A549 (cell line): ENCODE data around the gene CMTM5. TPM values are rescaled to one million over a fixed set of nuclear protein-coding genes. Genes with fewer than 3 reads are reported as not detected.

Experiments
- ATAC-seq, 2 experiments: fragments of 200-7000 bp in 1 of 2; fragments of >200 bp in 1 of 2; cut with Nextera tagmentation in 1 of 2; cut with Tn5 transposase in 1 of 2; 3 replicates each; pipeline versions ENCODE4 v1.8.0 to v1.9.1; 2018 to 2020; ENCODE audit warnings: mild to moderate bottlenecking in 1 of 2, moderate library complexity in 1 of 2
- CTCF ChIA-PET: fragments of 300-600 bp; sonication (Branson Sonifier 250); formaldehyde crosslinking; extraction: SDS; loops from one replicate; lab custom pipeline; 2021; ENCODE audit warnings: antibody characterized with exemption, inconsistent platforms; lab: Yijun Ruan, JAX
- POLR2A ChIA-PET: fragments of 350-600 bp; formaldehyde crosslinking; extraction: SDS; loops from one replicate; lab custom pipeline; 2021; ENCODE audit warnings: antibody characterized with exemption, inconsistent platforms; lab: Yijun Ruan, JAX
- DNase-seq, 2 experiments: peaks; one replicate each; pipeline versions ENCODE4 v3.0.0 to v3.0.0-alpha.2; 2011 to 2016; ENCODE audit warnings: low read depth in 1 of 2, low spot score in 1 of 2
- FAIRE-seq: peaks from 2 replicates; lab custom pipeline; 2011; peaks lifted over from hg19 to GRCh38; lab: Jason Lieb, UNC
- H3K27ac ChIP-seq, 2 experiments: fragments of >200 bp; sonication (Bioruptor Twin); formaldehyde crosslinking; 3 replicates each; pipeline ENCODE4 v1.5.1; 2016 to 2017
- H3K4me1 ChIP-seq: fragments of >200 bp; sonication (Bioruptor Twin); formaldehyde crosslinking; 3 replicates; pipeline ENCODE4 v1.6.1; 2016
- H3K4me2 ChIP-seq: fragments of >200 bp; sonication (Bioruptor Twin); formaldehyde crosslinking; 3 replicates; pipeline ENCODE4 v1.6.1; 2016
- H3K4me3 ChIP-seq: fragments of >200 bp; sonication (Bioruptor Twin); formaldehyde crosslinking; 3 replicates; pipeline ENCODE4 v1.5.1; 2016
- H3K9me3 ChIP-seq: fragments of >200 bp; sonication (Bioruptor Twin); formaldehyde crosslinking; 3 replicates; pipeline ENCODE4 v1.6.1; 2016
- CHD2 ChIP-seq: fragments of 150-350 bp; IDR thresholded peaks from 2 replicates; pipeline ENCODE4 v1.6.1; 2014; ENCODE audit warnings: low read length; ENCODE audit not compliant: partially characterized antibody
- EHMT2 ChIP-seq: fragments of 200-600 bp; sonication (generic); IDR thresholded peaks from 2 replicates; pipeline ENCODE4 v1.6.1; 2016; ENCODE audit warnings: antibody characterized with exemption, low read depth, mild to moderate bottlenecking, moderate library complexity
- FOSL2 ChIP-seq, 2 experiments: fragments of 450-650 bp in 1 of 2; fragments of >200 bp in 1 of 2; sonication (Bioruptor Twin) in 1 of 2; formaldehyde crosslinking; IDR thresholded peaks; 2 replicates each; pipeline versions ENCODE4 v1.5.0 to v1.6.1; 2016 to 2020; ENCODE audit warnings: mild to moderate bottlenecking in 1 of 2, moderate library complexity in 1 of 2
- GATA3 ChIP-seq: IDR thresholded peaks from 2 replicates; pipeline ENCODE4 v1.6.1; 2012; ENCODE audit warnings: borderline replicate concordance
- JUN ChIP-seq, 2 experiments: fragments of >200 bp; sonication (Bioruptor Twin); formaldehyde crosslinking; IDR thresholded peaks; 2 replicates in 1 of 2; 3 replicates in 1 of 2; pipeline ENCODE4 v1.6.1; 2016 to 2017
- JUNB ChIP-seq: fragments of >200 bp; sonication (Bioruptor Twin); formaldehyde crosslinking; IDR thresholded peaks from 2 replicates; pipeline ENCODE4 v1.6.1; 2016
- KDM1A ChIP-seq: fragments of 200-600 bp; sonication (generic); IDR thresholded peaks from 2 replicates; pipeline ENCODE4 v1.6.1; 2016; ENCODE audit warnings: low read depth, mild to moderate bottlenecking
- MAZ ChIP-seq: fragments of 150-350 bp; IDR thresholded peaks from 2 replicates; pipeline ENCODE4 v1.6.1; 2014; ENCODE audit warnings: antibody characterized with exemption, low read depth, low read length, borderline replicate concordance
- NR3C1 ChIP-seq: fragments of >200 bp; sonication (Bioruptor Twin); formaldehyde crosslinking; IDR thresholded peaks from 3 replicates; pipeline ENCODE4 v1.6.1; 2017
- POLR2AphosphoS2 ChIP-seq: conservative IDR thresholded peaks from 2 replicates; pipeline ENCODE4 v1.6.1; 2012; ENCODE audit warnings: low read length, improper control_type of control experiment, inconsistent platforms
- RAD21 ChIP-seq, 2 experiments: fragments of >200 bp in 1 of 2; sonication (Bioruptor Twin) in 1 of 2; formaldehyde crosslinking in 1 of 2; IDR thresholded peaks in 1 of 2; conservative IDR thresholded peaks in 1 of 2; 2 replicates in 1 of 2; 3 replicates in 1 of 2; pipeline ENCODE4 v1.6.1; 2012 to 2018; ENCODE audit warnings: inconsistent platforms in 1 of 2
- RARB ChIP-seq: fragments of 250-450 bp; sonication (Bioruptor Pico); IDR thresholded peaks from 2 replicates; pipeline ENCODE4 v1.8.0; 2021; ENCODE audit warnings: mild to moderate bottlenecking, moderate library complexity
- RFX5 ChIP-seq: fragments of 450-650 bp; IDR thresholded peaks from 2 replicates; pipeline ENCODE4 v1.7.1; 2014; ENCODE audit warnings: antibody characterized with exemption, mild to moderate bottlenecking, moderate library complexity
- TFCP2L1 ChIP-seq: fragments of 250-450 bp; sonication (Bioruptor Pico); IDR thresholded peaks from 2 replicates; pipeline ENCODE4 v1.5.0; 2021; ENCODE audit warnings: mild to moderate bottlenecking
- ZC3H11A ChIP-seq: fragments of 450-650 bp; IDR thresholded peaks from 2 replicates; pipeline ENCODE4 v1.6.1; 2014; ENCODE audit warnings: antibody characterized with exemption, mild to moderate bottlenecking
- ZNF302 ChIP-seq: fragments of 250-450 bp; sonication (Bioruptor Pico); IDR thresholded peaks from 2 replicates; pipeline ENCODE4 v1.9.0; 2021; ENCODE audit warnings: inconsistent platforms, mild to moderate bottlenecking, moderate library complexity
- ZSCAN20 ChIP-seq: fragments of 250-450 bp; sonication (Bioruptor Pico); IDR thresholded peaks from 2 replicates; pipeline ENCODE4 v1.8.0; 2022; ENCODE audit warnings: mild to moderate bottlenecking, moderate library complexity
- WGBS: methylation state at CpG from one replicate; pipeline ENCODE4 v1.1.6; 2017; ENCODE audit errors: missing lambda C conversion rate; 5-methylcytosine and 5-hydroxymethylcytosine counted together
- polyA plus RNA-seq, 4 experiments: library from polyadenylated mRNA; depleted of rRNA in 3 of 4; stranded (reverse); fragments of >200 nt; fragmentation: RNase III in 1 of 4; extraction: RNeasy Plus Mini Kit Qiagen cat#74134 plus additional on column Dnase treatment in 1 of 4; gene quantifications; 2 replicates in 3 of 4; 3 replicates in 1 of 4; pipeline ENCODE4 v1.2.3, GENCODE V29; 2011 to 2017
- TF ChIP-seq, protein P1 (sequence below): IDR thresholded peaks from 2 replicates; pipeline ENCODE4 v1.6.1; 2012
- TF ChIP-seq, protein P2 (sequence below): IDR thresholded peaks from 2 replicates; pipeline ENCODE4 v1.6.1; 2012; ENCODE audit warnings: low read depth, borderline replicate concordance
- TF ChIP-seq, protein P3 (sequence below): fragments of >200 bp; sonication (Bioruptor Twin); formaldehyde crosslinking; IDR thresholded peaks from 3 replicates; pipeline ENCODE4 v1.6.1; 2016
- TF ChIP-seq, protein P4 (sequence below): fragments of 250-450 bp; sonication (Bioruptor Pico); IDR thresholded peaks from 2 replicates; pipeline ENCODE4 v1.5.0; 2021; ENCODE audit warnings: mild to moderate bottlenecking, moderate library complexity, borderline replicate concordance

CMTM5 gene
- polyA plus RNA-seq, 2 of the 4 experiments (the other 2 are of a cell fraction), result not detected

DNA sequence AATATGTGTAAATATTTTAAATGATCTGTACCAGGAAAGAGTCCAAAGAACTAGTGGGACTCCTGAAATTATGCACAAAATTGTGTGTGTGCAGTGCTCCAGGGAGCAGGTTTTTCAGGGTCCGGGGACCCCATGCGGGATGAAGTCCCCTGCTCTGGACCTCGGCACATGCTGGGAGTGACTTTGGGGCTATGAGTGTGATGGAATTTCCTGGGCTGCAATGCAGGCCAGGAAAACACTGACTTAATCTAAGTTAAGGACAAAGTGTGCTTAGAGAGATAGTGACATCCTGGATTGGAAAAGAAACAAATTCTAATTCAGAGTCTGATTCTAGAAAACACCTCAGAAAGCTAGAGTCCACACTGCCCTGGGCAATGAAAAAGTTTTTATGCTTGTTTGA, 37.4 kb downstream of the CMTM5 start:
- Histone ChIP-seq H3K27ac (no peak overlapping the region), H3K4me2 (no peak overlapping the region), H3K4me3 (no peak overlapping the region), H3K9me3 (no peaks in the 10 kb centered on the region), H3K4me1 (no peaks in the 10 kb centered on the region)
- ATAC-seq (no peak), FAIRE-seq (no peak), DNase-seq (no peak)
- WGBS, result 20% methylated on average over 3 of the region's 3 CpGs
- POLR2A ChIA-PET, result no interaction called here
- CTCF ChIA-PET, result interaction anchor here (1.0 to 1.4 kb wide), 3 partner anchors 15 to 87 kb away, joined by 3 to 6 read pairs (median 3); no protein-coding TSS in a partner anchor
- TF ChIP-seq EHMT2 (no peak), KDM1A (no peak), ZSCAN20 (no peak), RFX5 (no peak), TFCP2L1 (CRISPR knock-in tag) (no peak), JUN (IDR thresholded peaks at IDR 0.05) (no peak), RAD21 (conservative IDR thresholded peaks at IDR 0.05 in 1 of 2, IDR thresholded peaks at IDR 0.05 in 1 of 2) (no peak), POLR2AphosphoS2 (no peak)
- TF ChIP-seq, protein P1, sequence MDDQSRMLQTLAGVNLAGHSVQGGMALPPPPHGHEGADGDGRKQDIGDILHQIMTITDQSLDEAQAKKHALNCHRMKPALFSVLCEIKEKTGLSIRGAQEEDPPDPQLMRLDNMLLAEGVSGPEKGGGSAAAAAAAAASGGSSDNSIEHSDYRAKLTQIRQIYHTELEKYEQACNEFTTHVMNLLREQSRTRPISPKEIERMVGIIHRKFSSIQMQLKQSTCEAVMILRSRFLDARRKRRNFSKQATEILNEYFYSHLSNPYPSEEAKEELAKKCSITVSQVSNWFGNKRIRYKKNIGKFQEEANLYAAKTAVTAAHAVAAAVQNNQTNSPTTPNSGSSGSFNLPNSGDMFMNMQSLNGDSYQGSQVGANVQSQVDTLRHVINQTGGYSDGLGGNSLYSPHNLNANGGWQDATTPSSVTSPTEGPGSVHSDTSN, result no peak

DNA sequence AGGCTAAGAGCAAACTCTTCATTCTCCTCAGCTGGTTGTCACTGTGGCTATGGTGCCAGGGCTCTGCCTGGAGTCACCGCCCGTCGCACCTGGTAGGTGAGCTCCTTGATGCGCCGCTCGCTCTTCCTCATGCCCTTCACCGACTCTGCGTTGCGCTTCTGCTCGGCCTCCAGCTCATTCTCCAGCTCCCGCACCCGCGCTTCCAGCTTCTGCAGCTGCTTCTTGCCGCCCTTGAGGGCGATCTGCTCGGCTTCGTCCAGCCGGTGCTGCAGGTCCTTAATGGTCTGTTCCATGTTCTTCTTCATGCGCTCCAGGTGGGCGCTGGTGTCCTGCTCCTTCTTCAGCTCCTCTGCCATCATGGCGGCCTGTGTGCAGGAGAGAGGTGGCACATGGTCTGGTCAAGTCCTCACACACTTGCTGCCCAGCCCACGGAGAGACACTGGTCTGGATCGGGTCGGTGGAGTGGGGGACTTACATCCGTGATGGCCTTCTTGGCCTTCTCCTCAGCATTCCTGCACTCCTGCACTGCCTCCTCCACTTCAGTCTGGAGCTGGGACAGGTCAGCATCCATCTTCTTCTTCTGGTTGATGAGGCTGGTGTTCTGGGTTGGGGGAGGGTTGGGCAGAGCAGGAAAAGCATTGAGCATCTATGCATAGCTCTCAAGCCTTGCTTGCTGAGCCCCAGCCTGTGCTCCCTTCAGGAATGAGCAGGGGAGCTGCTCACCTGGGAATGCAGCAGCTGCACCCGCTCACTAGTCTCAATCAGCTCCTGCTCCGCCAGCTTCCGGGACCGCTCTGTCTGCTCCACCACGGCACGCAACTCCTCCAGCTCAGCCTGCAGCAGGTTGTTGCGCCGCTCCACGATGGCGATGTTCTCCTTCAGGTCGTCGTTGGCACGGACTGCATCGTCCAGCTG, 38.3 kb downstream of the CMTM5 start:
- Histone ChIP-seq H3K9me3 (no peaks in the 10 kb centered on the region), H3K27ac (no peak overlapping the region), H3K4me2 (no peak overlapping the region), H3K4me1 (no peaks in the 10 kb centered on the region), H3K4me3 (no peak overlapping the region)
- DNase-seq (no peak), FAIRE-seq (no peak), ATAC-seq (no peak)
- CTCF ChIA-PET, result interaction anchor here (1.3 to 1.4 kb wide), 2 partner anchors 14 to 88 kb away, joined by 3 read pairs; no protein-coding TSS in a partner anchor
- POLR2A ChIA-PET, result no interaction called here
- no peak for TF ChIP-seq JUNB
- no peak for TF ChIP-seq ZNF302 (CRISPR knock-in tag)
- TF ChIP-seq MAZ, result no peak
- no peak for TF ChIP-seq CHD2
- TF ChIP-seq FOSL2 (IDR thresholded peaks at IDR 0.05), result no peak
- no peak for TF ChIP-seq FOSL2 (CRISPR knock-in tag; IDR thresholded peaks at IDR 0.05)
- no peak for TF ChIP-seq TFCP2L1 (CRISPR knock-in tag)
- TF ChIP-seq, protein P2, sequence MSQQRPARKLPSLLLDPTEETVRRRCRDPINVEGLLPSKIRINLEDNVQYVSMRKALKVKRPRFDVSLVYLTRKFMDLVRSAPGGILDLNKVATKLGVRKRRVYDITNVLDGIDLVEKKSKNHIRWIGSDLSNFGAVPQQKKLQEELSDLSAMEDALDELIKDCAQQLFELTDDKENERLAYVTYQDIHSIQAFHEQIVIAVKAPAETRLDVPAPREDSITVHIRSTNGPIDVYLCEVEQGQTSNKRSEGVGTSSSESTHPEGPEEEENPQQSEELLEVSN, result no peak
- 78% methylated on average over 36 of the region's 39 CpGs for WGBS

DNA sequence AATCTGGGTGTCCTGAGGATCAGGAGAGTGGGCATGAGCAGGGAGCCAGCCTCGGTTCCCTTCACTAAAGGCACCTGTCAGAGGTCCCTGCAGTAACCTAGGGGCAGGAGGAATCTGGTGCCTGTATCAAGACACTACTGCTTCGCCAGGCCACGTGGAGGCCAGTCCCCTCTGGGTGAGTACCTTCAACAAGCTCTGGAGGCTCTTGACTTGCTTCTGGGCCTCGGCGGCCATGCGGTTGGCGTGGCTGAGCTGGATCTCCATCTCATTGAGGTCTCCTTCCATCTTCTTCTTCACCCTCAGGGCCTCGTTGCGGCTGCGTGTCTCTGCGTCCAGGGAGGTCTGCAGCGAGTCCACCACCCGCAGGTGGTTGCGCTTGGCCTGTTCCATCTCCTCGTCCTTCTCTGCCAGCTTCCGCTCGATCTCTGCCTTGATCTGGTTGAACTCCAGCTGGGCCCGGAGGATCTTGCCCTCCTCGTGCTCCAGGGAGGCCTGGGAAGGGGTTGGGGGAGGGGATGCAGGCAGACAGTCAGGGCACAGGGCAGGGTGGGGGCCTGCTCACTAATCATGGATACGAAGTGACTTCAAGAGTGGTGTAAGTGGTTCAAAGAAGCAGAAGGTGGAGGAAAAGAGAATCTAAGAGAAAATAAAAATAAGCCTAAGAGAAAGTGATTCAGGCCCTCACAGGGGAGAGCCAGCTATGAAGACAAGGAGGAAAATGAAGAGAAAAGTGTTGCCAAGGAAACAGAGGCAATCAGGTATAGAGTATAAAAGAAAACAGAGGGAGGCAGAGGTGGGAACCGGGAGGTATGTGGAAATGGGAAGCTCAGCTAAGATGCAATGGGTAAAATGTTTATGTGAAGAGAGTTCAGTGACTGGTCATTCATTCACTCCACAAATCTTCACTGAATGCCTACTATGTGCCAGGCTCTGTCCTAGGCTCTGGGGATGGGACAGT, 39.3 kb downstream of the CMTM5 start:
- DNase-seq (no peak), ATAC-seq (no peak), FAIRE-seq (no peak)
- Histone ChIP-seq H3K4me3 (no peak overlapping the region), H3K9me3 (no peaks in the 10 kb centered on the region), H3K27ac (no peak overlapping the region), H3K4me1 (no peaks in the 10 kb centered on the region), H3K4me2 (no peak overlapping the region)
- CTCF ChIA-PET, result interaction anchor here (1.3 to 1.4 kb wide), 2 partner anchors 13 to 89 kb away, joined by 3 read pairs; no protein-coding TSS in a partner anchor
- WGBS, result 65% methylated on average over 18 of the region's 21 CpGs
- POLR2A ChIA-PET, result no interaction called here
- no peak for TF ChIP-seq RARB (CRISPR knock-in tag)
- no peak for TF ChIP-seq TFCP2L1 (CRISPR knock-in tag)
- TF ChIP-seq, protein P2, result no peak
- TF ChIP-seq FOSL2 (IDR thresholded peaks at IDR 0.05), result no peak
- no peak for TF ChIP-seq FOSL2 (CRISPR knock-in tag; IDR thresholded peaks at IDR 0.05)
- TF ChIP-seq GATA3, result no peak
- TF ChIP-seq, protein P1, result no peak
- no peak for TF ChIP-seq NR3C1
- TF ChIP-seq, protein P3, sequence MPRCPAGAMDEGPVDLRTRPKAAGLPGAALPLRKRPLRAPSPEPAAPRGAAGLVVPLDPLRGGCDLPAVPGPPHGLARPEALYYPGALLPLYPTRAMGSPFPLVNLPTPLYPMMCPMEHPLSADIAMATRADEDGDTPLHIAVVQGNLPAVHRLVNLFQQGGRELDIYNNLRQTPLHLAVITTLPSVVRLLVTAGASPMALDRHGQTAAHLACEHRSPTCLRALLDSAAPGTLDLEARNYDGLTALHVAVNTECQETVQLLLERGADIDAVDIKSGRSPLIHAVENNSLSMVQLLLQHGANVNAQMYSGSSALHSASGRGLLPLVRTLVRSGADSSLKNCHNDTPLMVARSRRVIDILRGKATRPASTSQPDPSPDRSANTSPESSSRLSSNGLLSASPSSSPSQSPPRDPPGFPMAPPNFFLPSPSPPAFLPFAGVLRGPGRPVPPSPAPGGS, result no peak
- no peak for TF ChIP-seq CHD2
- TF ChIP-seq RAD21 (conservative IDR thresholded peaks at IDR 0.05 in 1 of 2, IDR thresholded peaks at IDR 0.05 in 1 of 2), result no peak
- TF ChIP-seq, protein P4, sequence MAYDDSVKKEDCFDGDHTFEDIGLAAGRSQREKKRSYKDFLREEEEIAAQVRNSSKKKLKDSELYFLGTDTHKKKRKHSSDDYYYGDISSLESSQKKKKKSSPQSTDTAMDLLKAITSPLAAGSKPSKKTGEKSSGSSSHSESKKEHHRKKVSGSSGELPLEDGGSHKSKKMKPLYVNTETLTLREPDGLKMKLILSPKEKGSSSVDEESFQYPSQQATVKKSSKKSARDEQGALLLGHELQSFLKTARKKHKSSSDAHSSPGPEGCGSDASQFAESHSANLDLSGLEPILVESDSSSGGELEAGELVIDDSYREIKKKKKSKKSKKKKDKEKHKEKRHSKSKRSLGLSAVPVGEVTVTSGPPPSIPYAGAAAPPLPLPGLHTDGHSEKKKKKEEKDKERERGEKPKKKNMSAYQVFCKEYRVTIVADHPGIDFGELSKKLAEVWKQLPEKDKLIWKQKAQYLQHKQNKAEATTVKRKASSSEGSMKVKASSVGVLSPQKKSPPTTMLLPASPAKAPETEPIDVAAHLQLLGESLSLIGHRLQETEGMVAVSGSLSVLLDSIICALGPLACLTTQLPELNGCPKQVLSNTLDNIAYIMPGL (CRISPR knock-in tag), result no peak
- TF ChIP-seq ZC3H11A, result no peak
